GM19372 (cell line): ENCODE data around the gene SEC31A.

Experiments used
- ATAC-seq: cut with Tn5 transposase; IDR thresholded peaks from one replicate; pipeline ENCODE4 v1.9.1; 2021; ENCODE audit warnings: mild to moderate bottlenecking, low read depth, moderate library complexity; ENCODE audit not compliant: unreplicated experiment

SEC31A gene

DNA sequence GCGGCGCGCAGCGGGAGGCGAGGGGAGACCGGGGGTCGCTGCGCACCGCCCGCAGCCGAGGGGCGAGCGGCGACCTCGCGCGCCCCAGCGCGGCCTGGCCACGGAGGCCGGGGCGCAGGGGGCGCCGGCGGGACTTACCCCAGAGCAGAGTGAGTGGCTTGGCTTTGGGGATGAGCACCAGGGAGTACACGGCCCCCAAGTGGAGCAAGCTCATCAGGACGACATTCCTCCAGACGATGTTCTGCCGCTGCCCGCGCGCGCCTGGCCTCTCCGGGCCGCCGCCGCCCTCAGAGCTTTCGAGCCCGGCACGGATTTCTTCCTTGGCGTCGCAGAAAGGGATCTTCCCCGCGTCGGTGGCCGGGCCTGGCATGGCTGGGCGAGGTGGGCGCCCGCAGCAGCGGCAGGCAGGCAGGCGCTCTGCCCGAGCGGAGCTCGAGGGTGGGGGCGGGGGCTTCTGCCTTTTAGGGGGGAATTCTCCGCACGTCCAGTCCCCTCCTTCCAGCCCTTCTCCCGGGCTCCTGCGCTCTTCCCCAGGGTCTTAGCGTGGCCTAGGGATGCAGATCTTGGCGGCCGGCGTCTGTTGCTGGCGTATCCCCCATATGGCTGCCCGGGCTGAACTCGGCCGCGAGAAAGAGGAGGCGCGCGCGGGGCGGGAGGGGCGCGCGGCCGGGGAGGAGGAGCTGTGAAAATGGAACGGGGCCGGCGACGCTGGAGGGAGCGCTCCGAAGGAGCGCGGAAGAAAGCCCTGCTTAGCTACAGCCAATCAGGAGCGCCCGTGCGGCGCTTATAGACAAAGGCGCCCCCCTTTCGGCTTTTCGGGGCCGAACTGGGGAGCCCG lies 92.6 kb downstream of the SEC31A start, which contains the start of gene SCD5:
SCD5 (minus strand) TSS at position 629 of the 838 bp plus-strand sequence; CDS start at position 370, 259 bp downstream.
- ATAC-seq, result peak; percentile 93

DNA sequence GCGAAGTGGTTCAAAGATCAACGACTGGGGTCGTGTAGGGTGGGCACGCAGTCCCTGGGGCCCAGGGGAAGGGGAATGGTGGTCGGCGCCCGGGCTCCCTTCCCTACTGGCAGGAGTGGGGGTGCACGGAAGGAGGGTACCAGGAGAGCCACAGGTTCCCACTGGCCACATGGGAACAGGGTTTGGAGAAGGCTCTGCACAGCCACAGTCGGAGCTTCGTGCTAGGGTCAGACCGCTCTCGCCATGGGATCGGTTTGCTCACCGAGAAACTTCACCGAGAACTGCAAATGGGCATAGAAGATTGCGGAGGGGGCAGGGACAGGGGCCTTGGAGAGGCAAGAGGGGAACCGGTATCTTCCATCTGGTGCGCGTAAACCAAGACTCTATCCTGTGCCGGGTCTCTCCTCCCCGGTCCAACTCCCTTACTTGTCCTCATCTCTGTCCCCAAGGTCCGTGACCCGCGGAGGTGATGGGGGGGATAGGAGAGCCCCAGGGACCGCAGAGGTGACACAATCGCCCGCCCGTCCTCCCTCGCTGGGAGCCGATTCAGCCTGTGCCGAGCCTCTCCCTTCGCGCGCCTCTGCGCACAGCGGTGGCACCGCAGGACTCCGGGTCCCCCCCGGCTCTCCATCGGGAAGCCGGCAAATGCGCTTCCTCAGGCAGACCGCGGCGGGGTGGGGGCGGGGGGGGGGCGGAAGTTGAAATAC lies 93.4 kb downstream of the SEC31A start:
- ATAC-seq, result no peak

DNA sequence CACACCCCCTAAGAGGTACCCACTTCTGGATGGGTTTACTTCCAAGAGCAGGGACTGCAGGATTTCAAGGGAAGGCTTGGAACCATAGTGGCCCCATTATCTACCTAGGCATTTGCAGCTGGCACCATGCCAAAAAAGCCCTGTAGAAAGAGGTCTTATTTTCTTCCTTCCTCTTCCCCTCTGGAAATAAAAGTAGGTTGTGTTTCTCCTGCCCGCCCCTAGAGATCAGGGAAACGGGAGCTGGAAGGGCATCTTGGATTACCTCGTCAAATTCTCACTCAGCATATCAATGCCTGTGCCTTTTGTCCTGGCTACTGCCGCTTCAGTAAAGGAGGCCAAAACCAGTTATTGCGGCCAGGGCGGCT lies 93.9 kb downstream of the SEC31A start:
- no peak for ATAC-seq

DNA sequence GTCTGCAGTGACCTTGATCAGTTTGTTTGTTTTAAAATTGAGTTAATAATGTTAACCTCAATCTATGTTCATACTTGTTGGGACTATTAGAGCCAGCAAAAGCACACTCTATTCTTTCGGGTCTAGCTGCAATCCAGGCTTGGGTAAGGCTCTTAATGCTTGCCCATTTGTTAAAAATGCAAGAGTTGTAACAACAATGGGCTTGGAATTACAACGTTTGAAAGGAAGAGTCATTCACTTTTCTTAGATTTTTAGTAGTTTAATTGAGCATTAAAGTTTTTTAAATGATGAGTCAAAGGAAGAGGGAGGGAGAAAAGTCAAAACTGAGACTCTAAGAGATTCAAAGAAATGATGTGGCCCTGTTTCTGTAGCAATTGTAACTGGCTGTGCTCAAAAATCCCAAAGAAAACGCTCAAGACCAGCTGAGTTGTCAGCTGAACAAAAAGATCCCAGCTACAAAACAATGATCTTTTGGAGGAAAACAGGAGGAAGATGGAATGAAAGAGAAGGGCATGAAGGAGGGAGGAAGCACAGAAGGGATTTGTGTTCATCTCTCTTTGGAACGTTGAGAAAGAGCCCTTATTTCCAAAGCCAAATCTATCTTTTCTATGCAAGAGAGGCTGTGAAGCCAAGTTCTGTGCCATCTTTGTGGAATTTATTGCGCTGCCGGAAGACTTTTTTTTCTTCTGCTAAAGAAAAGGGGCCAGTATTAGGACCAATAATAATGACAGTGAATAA lies 97.9 kb downstream of the SEC31A start:
- no peak for ATAC-seq

DNA sequence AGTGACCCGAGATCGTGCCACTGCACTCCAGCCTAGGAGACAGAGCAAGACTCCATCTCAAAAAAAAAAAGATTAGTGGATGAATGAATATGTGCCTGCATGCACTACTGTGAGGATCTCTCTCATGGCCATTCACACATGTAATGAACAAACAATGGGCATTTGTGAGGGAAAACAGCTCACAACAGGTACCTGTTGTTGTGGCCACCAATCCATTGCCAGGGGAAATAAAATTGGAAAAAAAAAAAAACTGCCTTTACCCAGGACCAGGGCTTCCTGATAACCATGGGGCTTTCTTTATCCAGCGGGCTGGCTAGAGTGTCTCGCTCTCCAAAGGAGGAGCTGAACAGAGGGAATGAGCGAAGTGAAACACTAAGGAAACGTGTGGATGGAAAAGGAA lies 99.8 kb downstream of the SEC31A start:
- ATAC-seq, result no peak

DNA sequence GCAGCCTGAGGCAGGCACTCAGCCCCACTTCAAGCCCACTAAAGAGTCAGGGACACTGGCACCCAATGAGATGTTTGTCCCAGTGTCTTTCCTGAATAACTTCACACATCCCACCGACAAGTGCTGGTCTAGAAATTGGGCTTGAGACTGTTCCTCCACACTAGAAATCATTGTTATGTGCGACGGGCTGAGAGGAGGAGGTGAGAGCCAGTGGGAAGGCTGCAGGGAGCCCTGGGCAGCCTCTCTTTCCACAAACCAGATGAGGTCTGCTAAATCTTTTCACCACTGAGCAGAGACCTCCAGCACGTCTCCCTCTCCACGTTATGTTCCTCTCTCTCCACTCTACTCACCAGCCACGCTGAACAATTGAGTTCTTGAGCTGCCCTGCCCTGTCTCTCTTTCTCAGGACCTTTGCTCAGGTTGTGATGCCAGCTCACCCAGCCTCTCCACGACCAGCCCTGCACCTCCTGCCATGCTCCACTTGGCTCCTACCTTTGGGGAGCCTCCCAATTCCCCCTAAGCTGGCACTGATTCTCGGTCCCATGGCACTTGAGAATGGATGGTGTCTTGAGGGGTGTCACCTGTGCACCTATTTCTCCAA lies 100.8 kb downstream of the SEC31A start:
- ATAC-seq, result no peak

DNA sequence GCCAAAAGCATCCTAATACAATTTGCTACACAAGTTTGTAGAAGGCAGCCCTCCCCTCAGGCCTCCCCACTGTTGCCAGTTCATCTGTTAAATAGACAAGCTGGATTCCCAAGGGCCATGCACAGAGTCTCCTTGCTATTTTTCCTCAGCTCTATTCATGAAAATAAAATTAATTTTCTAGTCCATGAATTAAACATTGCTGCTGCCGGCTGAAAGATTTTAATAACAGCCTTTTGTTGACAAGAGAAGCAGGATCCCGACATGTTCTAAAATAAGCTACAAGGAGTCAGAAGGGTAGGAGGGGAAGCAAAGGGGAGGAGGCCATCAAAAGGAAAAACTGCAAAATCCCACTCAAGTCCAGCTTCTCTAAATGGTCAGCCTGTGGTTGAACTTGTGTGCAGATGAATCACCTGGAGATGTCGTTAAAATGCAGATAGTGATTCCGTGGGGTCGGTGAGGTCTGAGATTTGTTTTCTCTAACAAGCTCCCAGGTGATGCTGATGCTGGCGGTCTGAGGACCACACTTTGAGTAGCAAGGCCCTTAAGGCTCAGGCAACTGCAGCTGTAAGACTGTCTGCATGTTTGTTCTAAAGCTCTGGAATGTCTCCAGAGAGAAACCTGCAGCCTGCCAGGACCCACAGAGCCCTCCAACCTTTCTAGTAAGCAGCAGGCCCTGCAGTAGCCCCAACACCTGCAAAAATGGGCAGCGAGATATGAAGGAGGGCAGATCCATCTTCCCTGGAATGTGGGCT lies 101.8 kb downstream of the SEC31A start:
- ATAC-seq, result no peak

DNA sequence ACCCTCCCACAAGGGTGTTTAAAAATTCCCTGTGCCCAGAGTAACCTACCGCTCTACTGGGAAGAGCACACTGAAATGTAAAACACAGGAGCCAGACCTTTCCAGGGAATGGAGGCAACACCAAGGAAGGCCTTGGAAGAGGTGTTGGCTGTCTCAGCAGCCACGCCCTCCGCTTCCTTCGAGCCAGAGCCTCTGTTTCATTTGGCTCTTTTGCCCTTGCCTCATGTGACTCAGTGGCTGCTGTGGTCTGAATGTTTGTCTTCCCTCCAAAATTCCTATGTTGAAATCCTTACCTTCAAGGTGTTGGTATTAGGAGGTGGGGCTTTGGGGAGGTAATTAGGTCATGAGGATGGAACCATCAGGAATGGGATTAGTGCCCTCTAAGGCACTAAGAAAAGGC lies 103.6 kb downstream of the SEC31A start:
- no peak for ATAC-seq

DNA sequence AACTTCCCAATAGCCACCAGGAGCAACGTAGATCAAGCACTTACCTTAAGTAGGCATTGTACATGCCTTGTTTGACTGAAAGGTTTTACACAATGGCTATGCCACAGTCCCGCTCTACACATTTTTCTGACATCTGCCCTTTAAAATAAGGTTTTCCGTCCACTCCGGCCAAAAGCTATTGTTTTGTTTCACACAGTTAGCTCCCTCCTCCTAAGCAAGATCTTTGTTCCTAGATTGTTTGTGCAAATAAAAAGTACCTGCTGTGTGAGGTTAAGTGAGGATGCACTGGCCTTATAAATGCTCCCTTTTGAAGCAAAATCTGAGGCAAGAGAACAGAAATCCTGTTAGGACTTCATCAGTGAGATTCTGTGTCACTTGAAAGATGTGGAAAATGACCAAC lies 104.1 kb downstream of the SEC31A start:
- ATAC-seq, result no peak

DNA sequence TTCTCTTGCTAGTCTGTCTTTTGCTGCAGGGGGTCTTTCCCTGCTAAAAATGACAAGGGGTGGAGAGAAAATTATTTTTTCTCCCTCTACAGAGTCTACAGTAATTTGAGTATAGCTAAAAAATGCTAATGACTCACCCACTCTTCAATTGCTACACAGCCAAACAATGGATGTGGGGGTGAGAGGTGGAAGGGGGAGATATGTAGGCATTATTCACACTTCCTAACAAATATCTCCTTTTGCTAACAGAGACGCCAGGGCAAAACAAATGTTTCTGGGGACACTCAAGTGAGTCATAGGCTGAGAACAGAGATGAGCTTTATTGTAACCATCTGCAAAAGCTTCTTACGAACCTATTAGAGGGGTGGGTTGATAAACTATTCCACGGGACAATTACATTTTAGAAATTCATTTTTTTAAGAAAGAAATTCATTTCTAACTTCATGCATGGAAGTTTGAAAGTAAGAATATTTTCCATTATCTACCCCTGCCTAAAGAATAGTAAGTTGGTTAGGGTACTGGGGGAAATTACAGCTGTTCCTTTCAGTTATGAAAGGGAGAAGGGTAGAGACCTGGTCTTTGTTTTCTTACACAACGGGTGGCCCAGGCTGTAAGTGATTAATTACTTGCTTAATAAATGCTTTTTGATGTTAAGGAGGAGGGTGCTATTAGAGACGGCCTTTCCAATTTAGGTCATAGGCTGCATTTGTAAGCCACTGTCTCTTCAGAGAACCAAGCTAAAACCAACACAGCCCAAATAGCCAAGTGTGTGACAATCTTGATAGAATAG lies 105.1 kb downstream of the SEC31A start:
- no peak for ATAC-seq

DNA sequence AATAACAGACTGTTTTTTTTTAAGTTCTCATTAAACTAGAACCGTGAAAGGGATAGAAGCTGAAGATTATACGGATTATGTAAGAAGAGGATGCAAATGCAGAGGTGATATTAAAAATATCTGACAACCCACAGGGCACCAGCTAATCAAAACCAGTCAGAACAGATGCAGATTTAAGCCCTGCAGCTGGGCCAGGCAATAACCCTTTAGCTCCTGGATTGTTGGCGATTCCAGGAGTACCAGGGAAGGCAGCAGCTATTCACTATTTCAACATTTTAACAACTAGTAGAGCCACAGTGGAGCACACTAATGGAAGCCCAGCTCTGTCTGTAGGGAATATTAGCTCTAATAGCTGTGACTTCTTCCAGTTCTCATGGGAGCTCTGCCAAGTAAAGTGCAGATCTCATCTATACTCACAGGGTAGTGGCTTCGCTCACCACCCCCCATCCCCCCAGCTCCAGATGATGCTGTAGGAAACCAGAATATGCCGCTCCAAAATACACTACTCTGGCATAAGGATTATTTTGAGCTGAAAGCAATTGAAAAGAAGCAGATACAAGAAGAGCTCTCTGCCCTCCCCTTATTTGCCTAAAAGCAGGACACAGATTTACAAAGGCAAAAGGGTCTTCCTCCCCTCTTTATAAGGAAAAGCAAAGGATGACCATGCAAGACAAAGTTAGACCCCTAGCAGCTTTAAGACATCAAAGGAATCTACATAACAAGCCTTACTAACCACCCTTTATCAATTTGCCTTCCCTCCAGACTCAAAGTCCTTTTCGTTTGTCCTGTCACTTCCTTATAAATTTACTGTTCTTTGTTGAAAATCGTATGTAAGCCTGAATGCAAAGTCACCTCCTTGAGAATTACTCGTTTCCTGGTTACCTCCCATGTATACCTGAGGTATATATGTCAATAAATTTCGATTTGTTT lies 106.0 kb downstream of the SEC31A start:
- no peak for ATAC-seq

DNA sequence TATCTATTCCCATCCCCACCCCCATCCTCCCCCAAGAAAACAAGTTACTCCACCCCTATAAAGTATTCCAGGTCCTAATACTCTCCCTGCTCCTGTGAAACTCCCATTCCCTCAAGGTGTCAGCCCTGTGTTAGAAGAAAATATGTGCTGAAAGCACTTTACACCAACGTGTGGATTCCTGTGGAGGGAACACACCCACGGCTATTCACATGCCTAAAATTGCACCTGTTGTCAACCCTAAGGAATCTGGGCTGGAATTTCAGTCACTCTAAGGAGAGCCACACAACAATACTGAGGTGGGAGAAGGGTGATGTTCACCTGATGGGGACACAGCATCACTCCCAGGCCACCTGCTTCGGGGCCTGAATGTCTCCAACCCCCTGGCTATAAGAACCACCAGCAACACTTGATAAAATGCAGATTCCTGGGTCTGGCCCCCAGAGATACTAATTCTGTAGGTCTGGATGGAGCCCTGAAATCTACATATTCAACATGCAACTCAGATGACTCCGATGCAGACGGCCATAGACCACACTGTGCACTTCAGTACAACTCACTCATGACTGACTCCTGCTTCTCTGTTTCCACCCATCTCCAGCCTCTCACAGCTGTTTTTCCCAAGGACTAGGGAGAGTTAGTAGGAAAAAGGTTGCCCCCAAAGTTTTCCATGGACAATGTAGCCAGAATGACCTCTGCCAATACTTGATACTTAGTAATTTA lies 108.2 kb downstream of the SEC31A start:
- no peak for ATAC-seq

DNA sequence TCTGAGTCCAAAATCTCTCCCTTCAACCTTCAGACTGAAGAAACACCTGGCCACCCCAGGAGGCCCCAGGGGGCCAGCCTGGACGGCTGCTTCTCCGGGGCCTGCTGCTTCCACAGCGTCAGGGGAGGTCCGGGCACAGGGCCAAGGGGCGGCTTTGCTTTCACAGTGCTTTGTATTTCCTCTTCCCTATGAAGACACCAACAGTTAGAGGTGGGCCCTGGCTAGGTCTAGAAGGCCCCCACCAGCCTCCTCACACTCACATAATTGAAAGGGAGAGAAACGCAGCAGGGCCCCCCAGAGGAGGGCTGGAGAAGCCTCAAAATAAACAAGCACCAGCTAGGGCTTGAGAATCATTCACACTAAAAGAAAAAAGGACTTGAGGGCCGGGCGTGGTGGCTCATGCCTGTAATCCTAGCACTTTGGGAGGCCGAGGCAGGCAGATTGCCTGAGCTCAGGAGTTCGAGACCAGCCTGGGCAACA lies 110.2 kb downstream of the SEC31A start:
- ATAC-seq, result peak; percentile 85

DNA sequence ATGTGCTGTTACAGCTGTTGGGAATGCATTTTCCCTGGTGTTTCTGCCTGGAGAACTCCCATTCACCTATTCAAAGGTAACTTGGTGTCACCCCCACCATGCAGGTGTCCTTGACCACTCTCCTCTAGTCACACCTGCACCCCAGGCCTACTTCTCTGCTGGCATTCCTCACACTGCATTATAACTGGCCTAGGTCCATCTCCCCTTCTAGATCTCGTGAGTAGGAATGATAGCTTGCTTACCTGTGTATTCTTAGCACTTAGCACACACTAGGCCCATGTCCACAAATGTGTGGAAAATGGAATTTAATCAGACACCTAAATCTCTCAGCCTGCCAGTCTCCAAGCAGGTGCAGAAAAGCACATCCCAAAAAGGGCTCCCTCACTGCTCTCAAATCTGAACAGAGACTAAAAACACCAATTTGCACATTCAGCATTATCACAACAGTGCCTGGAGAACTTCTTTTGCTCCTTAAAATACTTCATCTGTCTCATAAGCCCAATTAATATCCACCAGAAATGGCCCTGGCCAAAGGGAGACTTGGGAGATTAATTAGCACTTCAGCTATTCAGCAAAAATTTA lies 110.7 kb downstream of the SEC31A start:
- no peak for ATAC-seq

DNA sequence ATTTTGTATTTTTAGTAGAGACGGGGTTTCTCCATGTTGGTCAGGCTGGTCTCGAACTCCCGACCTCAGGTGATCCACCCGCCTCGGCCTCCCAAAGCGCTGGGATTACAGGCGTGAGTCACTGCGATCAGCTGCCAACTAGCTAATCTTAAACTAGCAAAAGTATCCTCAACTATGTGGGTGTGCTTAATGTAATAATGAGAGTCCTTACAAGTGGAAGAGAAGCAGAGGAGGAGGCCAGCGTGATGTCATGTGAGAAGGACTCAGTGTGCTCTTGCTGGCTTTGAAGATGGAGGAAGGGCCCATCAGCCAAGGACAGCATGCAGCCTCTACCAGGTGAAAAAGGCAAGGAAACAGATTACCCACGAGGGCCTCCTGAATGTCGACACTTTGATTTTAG lies 111.9 kb downstream of the SEC31A start:
- no peak for ATAC-seq

DNA sequence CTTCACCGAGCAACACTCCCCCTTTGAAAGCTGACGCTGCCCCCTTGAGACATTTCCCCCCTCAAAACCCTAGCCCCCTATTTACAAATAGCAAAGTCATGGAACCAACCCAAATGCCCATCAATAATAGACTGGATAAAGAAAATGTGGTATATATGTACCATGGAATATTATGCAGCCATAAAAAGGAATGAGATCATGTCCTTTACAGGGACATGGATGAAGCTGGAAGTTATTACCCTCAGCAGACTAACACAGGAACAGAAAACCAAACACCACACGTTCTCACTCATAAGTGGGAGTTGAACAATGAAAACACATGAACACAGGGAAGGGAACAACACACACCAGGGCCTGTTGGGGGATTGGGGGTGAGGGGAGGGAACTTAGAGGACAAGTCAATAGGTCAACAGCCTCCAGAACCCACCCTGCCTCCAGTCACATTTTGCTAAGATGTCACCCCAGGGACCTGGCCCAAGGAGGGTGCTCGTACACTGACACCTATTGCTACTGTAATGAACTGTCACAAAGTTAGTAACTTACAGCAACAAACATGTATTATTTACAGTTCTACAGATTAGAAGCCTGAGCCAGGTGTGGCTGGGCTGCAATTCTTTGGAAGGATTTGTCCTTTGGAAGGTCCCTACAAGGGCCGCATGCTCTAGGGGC lies 113.0 kb downstream of the SEC31A start:
- ATAC-seq, result no peak
